NCI-H510A treated with DMSO at 0.1 percent for 48 hours (cell line): ENCODE results near the gene CACNG6.
"Not testable (repeated sequence)": the region's sequence is repeated elsewhere in the genome, so short reads cannot be mapped to it uniquely, and the experiment has no call there.

Experiments
- DNase-seq: peaks from one replicate; lab custom pipeline; 2025; lab: John Stamatoyannopoulos, UW

The CACNG6 gene, protein sequence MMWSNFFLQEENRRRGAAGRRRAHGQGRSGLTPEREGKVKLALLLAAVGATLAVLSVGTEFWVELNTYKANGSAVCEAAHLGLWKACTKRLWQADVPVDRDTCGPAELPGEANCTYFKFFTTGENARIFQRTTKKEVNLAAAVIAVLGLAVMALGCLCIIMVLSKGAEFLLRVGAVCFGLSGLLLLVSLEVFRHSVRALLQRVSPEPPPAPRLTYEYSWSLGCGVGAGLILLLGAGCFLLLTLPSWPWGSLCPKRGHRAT

GRCh38 chr19:53991224-53992113 lies at the start of gene CACNG6:
Gene CACNG6, plus strand, starts transcription at chr19:53991637. Its CDS starts 1,241 bp downstream, at chr19:53992878.
- DNase-seq = no peak

DNA sequence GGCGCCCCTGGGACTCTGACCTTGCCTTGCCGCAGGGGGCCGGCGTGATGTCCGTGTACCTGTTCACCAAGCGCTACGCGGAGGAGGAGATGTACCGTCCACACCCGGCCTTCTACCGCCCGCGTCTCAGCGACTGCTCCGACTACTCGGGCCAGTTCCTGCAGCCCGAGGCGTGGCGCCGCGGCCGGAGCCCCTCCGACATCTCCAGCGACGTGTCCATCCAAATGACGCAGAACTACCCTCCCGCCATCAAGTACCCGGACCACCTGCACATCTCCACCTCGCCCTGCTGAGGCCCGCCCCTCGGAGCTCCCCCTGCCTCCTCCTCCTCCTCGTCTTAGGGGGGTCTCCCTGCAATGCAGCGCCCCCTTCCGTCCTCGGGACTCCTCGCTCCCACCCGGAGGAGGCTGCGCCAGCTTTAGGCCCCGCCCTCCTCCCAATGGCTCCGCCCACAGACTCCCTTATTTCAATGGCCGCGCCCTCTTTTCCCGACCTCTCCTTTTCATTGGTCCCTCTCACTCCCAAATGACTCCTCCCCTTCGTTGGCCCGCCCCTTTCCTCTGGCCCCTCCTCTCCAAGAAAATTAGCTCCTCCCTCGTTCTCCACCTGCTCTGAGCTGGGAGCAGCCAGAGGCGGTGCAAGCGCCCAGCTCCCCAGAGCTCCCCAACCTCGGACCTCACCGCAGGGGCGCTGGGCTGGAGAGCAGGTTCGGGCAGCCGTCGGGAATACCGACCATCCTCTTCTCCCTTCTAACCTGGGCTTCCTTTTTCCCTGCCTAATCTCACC lies 49.2 kb upstream of the CACNG6 start:
- DNase-seq = no peak

DNA sequence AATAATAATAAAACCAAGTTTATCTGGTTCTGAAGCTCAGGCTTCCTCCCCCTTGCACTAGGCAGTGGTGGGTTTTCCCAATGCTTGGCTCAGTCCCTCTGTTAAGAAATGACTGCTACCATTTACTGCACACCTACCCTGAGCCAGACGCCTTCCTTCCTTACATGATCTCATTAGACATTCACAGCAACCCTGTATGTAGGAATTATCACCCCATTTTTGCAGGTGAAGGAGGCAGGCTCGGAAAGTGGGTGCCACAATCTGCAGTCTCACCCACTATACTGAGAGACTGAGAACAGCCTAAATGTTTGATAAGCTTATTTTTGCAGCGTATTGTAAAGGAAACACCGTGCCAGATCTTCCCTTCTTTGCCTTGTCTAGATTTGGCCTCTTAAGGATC lies 47.0 kb upstream of the CACNG6 start:
- DNase-seq = no peak

DNA sequence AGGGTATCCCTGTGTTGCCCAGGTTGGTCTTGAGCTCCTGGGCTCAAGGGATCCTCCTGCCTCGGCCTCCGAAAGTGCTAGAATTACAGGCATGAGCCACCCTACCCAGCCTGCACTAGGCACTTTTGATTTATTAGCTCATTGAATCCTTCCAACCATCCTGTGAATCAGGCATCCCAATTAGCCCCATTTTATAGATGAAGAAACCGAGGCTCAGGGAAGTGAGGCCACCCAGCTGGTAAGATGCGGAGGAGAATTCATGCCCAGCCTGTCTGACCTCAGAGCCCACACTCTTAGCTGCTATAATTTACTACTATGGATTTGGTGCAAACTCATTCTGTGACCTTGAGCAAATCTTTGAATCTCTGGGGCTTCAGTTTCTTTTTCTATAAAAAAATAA lies 46.5 kb upstream of the CACNG6 start:
- DNase-seq = no peak

- no peak for DNase-seq
These were observed 46.0 kb upstream of the CACNG6 start for GRCh38 chr19:53945441-53945840.

- DNase-seq = no peak
These were observed 45.4 kb upstream of the CACNG6 start for GRCh38 chr19:53945998-53946397.

DNA sequence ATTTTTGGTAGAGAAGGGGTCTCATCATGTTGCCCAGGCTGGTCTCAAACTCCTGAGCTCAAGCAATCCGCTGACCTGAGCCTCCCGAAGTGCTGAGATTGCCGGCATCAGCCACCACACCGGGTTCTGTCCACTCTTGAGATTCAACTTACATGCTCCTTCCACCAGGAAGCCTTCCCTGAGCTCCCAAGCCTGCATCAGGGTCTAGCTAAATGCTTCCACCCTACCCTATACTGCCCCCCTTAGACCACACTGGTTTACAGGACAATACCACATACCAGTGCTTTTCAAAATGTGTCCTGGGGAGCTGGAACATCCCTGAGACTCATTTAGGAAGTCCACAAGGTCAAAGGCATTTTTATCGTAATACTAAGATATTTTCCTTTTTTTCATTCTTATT lies 43.8 kb upstream of the CACNG6 start:
- no peak for DNase-seq

GRCh38 chr19:53948611-53949010 lies 42.8 kb upstream of the CACNG6 start:
- DNase-seq = not testable (repeated sequence)

GRCh38 chr19:53951436-53951835 lies 40.0 kb upstream of the CACNG6 start:
- no peak for DNase-seq

DNA sequence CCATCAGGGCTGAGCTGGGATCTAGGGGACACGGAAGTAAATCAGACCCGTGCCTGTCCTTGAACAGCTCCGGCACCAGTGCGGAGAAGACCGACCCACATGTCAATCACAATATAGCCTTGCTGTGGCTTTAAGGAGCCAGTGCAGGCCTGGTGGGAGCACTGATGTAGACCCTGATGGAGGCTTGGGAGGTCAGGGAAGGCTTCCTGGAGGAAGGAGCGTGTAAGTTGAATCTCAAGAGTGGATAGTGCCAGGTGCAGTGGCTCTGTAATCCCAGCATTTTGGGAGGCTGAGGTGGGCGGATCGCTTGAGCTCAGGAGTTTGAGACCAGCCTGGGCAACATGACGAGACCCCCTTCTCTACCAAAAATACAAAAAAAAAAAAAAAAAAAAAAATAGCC lies 39.5 kb upstream of the CACNG6 start:
- DNase-seq = no peak

GRCh38 chr19:53953383-53953782 lies 38.1 kb upstream of the CACNG6 start:
- DNase-seq = no peak

GRCh38 chr19:53957448-53958167 lies 33.8 kb upstream of the CACNG6 start:
- no peak for DNase-seq

DNA sequence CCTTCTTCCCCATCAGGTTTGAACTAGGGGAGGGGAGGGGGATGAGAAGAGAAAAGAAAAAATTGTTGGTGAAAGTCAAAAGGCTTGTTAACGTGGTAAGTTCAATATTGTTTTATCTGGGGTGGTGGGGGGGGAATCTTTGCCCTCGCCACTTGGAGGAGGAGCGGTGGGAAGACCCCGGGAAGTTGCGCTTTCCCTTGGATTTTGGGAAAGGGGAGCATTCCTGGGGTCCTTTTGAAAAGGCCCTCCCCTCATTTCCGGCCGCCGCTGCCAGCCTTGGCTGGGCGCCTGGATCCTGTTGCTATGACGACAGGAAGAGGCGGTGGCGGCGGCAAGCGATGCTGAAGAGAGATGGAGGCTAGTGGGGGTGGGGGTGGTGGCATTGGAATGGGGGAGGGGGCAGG lies 33.3 kb upstream of the CACNG6 start:
- DNase-seq = no peak

- no peak for DNase-seq
These were observed 32.3 kb upstream of the CACNG6 start for GRCh38 chr19:53958823-53959757.

GRCh38 chr19:53960187-53960586 lies 31.2 kb upstream of the CACNG6 start:
- DNase-seq = no peak

DNA sequence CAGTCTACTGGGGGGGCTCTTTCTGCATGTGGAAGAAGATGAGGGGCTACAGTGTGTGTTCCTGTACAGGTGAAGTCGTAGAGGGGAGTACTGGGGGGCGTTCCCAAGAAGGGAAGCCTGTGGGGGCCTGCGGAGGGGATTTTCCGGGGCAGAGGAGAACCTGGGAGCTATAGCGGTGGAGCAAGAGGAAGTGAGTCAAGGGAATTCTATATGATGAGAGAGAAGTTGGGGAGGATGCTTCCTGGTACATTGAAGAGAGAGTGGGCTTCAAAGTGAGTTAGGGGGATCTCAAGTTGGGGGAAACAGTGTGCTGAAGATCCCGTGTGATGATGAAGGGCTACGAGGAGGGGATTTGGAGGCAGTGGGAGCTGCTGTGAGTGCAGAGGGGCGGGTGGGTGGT lies 30.6 kb upstream of the CACNG6 start:
- no peak for DNase-seq

DNA sequence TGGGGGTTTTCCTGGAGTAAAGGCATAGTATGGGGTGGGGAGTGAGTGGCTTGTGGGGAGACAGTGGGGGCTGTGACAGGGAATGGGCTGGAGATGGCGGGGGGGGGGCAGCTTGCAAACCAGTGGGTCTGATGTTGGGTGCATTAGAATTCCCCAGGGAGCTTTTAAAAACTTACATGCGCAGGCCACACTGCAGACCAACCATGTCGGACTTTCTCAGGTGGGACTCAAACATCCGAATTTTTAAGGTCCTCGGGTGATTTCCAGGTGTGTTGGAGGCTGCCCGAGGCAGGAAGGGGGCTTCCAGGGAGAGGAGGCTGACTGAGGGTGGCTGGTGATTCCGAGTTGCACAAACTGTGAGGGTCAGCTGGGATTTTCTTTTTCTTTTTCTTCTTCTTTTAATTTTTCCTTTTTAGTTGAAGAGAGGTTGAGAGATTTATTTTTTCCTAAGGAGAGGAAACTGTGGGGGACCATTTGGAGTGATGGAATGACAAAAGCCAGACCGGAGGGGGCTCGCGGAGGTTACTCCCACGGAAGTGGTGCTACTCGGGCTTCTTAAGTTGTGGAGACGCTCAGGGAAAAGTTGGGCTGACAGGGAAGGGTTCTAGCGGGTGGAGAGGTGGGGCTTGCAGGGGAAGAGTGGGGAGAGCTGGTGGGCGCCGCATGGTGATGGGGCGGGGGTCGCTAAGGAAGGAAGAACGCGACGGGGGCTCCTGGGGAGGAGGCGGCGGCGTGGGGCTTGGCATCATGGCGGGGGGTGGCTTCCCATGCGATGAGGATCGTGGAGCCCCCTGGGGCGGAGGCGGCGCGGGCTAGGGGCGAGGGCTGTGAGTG lies 29.7 kb upstream of the CACNG6 start:
- no peak for DNase-seq

GRCh38 chr19:53962887-53963431 lies 28.5 kb upstream of the CACNG6 start, which contains the start of gene CACNG8:
Gene CACNG8, plus strand, starts transcription at chr19:53962937.
- no peak for DNase-seq

DNA sequence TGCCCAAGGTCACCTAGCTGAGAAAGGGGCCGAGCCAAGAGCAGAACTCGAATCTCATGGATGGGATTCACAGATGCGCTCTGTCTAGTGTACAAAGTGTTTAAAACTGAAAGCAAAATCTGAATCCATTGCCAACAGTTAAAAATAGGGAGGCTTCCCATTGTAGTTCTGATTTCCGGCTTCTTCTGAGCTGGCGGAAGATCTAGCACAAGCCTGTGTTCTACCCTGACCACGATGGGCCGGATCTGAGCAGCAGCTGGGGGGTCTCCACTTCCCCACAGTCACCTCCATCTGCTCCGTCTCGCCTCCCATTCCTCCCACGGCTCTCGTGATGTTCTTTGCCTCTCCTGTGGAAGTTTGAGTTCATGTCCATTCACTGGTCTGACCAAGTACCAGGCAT lies 26.3 kb upstream of the CACNG6 start:
- no peak for DNase-seq

DNA sequence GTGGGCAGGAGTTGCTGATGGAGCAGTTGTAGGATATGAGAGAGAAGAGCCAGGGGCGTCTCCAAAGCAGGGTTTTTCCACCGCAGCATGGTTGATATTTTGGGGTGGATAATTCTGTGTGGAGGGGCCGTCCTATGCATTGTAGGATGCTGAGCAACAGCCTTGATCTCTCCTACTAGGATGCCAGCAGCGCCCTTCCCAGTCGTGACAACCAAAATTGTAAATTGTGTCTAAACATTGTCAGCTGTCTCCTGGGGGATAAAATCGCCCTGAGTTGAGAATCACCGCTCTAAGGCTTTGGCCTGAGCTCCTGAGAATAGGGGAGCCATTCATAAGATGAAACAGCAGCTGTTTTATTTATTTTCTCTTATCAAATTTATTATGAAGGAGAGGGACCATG lies 24.5 kb upstream of the CACNG6 start:
- DNase-seq = no peak
